T-cell (primary cell): Measurements from ENCODE around the gene RSPH1. TPM values are rescaled to one million over a fixed set of nuclear protein-coding genes. Genes with fewer than 3 reads are reported as not detected.

Experiments used
- ATAC-seq, 4 experiments: fragments of 200-7000 bp in 3 of 4; fragments of 150-1000 bp in 1 of 4; cut with Tn5 transposase; replicated peaks in 1 of 4; 1 replicate in 3 of 4; 2 replicates in 1 of 4; pipeline ENCODE4 v1.10.0; 2021; ENCODE audit warnings: moderate library complexity in 3 of 4, mild to moderate bottlenecking in 2 of 4, moderate number of reproducible peaks in 1 of 4
- CTCF ChIA-PET, 2 donors: fragments of 300-600 bp; sonication (Branson Sonifier 250); formaldehyde crosslinking; loops; one replicate each; lab custom pipeline; 2022; ENCODE audit warnings: antibody characterized with exemption in 2 of 2; lab: Charles Lee
- POLR2A ChIA-PET, 2 donors: fragments of 300-600 bp; sonication (Branson Sonifier 250); formaldehyde crosslinking; loops; one replicate each; lab custom pipeline; 2022; ENCODE audit warnings: antibody characterized with exemption in 2 of 2; lab: Charles Lee
- DNase-seq, 35 experiments: peaks; one replicate each; pipeline versions ENCODE4 v3.0.0 to v3.0.0-alpha.2; 2013 to 2023
- H3K27ac ChIP-seq: one replicate; pipeline ENCODE4 v1.5.1; 2013; ENCODE audit warnings: low read length
- H3K27me3 ChIP-seq, 2 experiments: replicated peaks in 1 of 2; 1 replicate in 1 of 2; 2 replicates in 1 of 2; pipeline versions ENCODE4 v1.6.1 to v1.7.0; 2013; ENCODE audit warnings: low read length in 1 of 2, mixed read lengths in 1 of 2; ENCODE audit not compliant: control insufficient read depth in 2 of 2, insufficient read depth in 2 of 2; ENCODE audit errors: extremely low read depth in 1 of 2
- H3K36me3 ChIP-seq, 2 donors: 1 replicate in 1 of 2; 2 replicates in 1 of 2; pipeline versions ENCODE4 v1.6.1 to v1.7.0; 2013; ENCODE audit warnings: low read length in 1 of 2; ENCODE audit not compliant: control insufficient read depth in 2 of 2, insufficient read depth in 1 of 2; ENCODE audit errors: extremely low read depth in 1 of 2
- H3K4me1 ChIP-seq, 2 experiments: 1 replicate in 1 of 2; 2 replicates in 1 of 2; pipeline versions ENCODE4 v1.6.1 to v1.7.0; 2013; ENCODE audit warnings: low read length in 2 of 2, mixed read lengths in 1 of 2; ENCODE audit not compliant: insufficient read depth in 2 of 2, control insufficient read depth in 1 of 2; ENCODE audit errors: extremely low read depth in 1 of 2
- H3K4me3 ChIP-seq, 2 donors: 1 replicate in 1 of 2; 2 replicates in 1 of 2; pipeline versions ENCODE4 v1.5.1 to v1.7.0; 2013; ENCODE audit warnings: mild to moderate bottlenecking in 2 of 2, low read length in 1 of 2, moderate library complexity in 1 of 2; ENCODE audit not compliant: control insufficient read depth in 1 of 2; ENCODE audit errors: extremely low read depth in 1 of 2
- H3K9me3 ChIP-seq: 2 replicates; pipeline ENCODE4 v1.7.0; 2013
- H3K27ac Mint-ChIP-seq, 2 donors: one replicate each; pipeline ENCODE4 v1.8.0; 2020 to 2021; ENCODE audit warnings: mild to moderate bottlenecking in 2 of 2, mixed read lengths in 2 of 2
- H3K27me3 Mint-ChIP-seq, 2 donors: one replicate each; pipeline ENCODE4 v1.8.0; 2021 to 2022; ENCODE audit warnings: mixed read lengths in 2 of 2
- H3K36me3 Mint-ChIP-seq: one replicate; pipeline ENCODE4 v1.8.0; 2021; ENCODE audit warnings: mixed read lengths
- H3K4me1 Mint-ChIP-seq, 3 donors: one replicate each; pipeline ENCODE4 v1.8.0; 2020 to 2022; ENCODE audit warnings: mixed read lengths in 3 of 3, mild to moderate bottlenecking in 1 of 3
- H3K4me3 Mint-ChIP-seq, 3 donors: one replicate each; pipeline ENCODE4 v1.8.0; 2020 to 2022; ENCODE audit warnings: mild to moderate bottlenecking in 3 of 3, mixed read lengths in 3 of 3, moderate library complexity in 3 of 3
- H3K9me3 Mint-ChIP-seq, 3 donors: one replicate each; pipeline ENCODE4 v1.8.0; 2020 to 2022; ENCODE audit warnings: mixed read lengths in 3 of 3
- WGBS: methylation state at CpG from one replicate; pipeline ENCODE4 v1.1.5; 2013; ENCODE audit warnings: missing lambda C conversion rate; ENCODE audit not compliant: insufficient coverage; 5-methylcytosine and 5-hydroxymethylcytosine counted together
- total RNA-seq, 35 experiments: library from RNA in 6 of 35; stranded (reverse) in 6 of 35; fragments of 120-200 nt in 1 of 35; gene quantifications; one replicate each; pipeline versions ENCODE4 v1.2.1 to v1.2.4 and lab custom pipeline; 2013 to 2026

The RSPH1 gene
- total RNA-seq, 5 donors from 2014 or later (not counting 1 experiment from before 2014, with no cell fraction given), result 0.12 to 0.20 TPM; not detected in 3

DNA sequence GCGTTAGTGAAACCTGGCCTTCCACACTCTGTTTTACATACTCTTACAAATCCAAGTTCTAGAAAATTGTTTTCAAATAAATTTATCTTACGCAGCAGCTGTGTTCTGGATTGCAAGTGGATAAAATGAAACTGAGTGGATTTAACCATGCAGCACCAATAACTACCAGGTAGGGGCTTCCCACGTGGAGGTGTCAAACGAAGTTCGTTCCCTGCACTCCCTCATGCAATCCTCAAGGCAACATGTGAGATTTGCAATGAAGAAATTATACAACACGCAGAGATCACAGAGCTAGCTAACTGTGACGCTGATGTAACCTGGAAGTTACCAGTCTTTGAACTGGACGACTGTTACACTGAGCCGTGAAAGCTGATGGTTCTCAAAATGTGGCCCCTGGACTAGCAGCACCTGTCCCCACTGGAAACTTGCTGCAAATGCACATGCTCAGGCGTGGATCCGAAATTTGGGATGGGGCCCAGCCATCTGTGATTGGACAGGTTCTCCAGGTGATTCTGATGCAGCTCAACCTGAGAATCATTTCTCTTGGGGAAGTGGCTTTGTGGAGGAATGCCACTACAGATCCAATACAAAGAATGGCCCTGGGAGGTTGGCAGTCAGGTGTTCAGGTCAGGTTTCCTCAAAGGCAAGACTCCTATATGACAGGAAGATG, 36.3 kb downstream of the RSPH1 start:
- CTCF ChIA-PET, result interaction anchor here in 1 of 2 donors (0.6 kb wide), 1 partner anchor 120 kb away, joined by 3 read pairs; no protein-coding TSS in a partner anchor
- POLR2A ChIA-PET, result no interaction called here
- peak overlapping the region in 1 of 3 donors; percentile 67 for H3K4me3 Mint-ChIP-seq

DNA sequence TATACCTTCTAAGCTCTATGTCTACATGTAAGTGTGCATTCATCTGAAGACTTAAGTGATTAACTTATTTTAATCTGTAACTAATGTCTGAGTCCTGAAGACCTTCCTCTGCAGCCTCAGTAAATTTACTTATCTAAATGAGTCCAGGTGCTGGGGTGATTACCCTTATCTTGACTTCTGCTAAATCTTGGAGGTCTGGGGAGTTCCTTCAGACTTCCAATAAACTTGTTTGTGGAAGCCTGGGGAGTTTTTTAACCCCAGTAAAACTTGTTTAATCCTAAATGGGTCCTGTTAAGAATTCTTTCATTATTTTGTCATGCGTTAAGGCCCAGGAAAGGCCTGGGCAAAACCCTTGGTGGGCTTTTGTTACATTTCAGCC, 37.0 kb downstream of the RSPH1 start:
- no peak overlapping the region for H3K4me3 Mint-ChIP-seq
- no peak for ATAC-seq
- no peak overlapping the region for H3K4me3 ChIP-seq
- no peaks in the 10 kb centered on the region for H3K9me3 ChIP-seq
- H3K27me3 ChIP-seq, result no peaks in the 10 kb centered on the region
- H3K27ac ChIP-seq, result no peak overlapping the region
- H3K36me3 Mint-ChIP-seq, result no peaks in the 10 kb centered on the region
- DNase-seq, result no peak
- CTCF ChIA-PET, result interaction anchor here in 1 of 2 donors (0.6 kb wide), 1 partner anchor 119 kb away, joined by 3 read pairs; no protein-coding TSS in a partner anchor
- no CpG with 5 or more reads among the region's 1 CpG for WGBS
- POLR2A ChIA-PET, result no interaction called here
- H3K27me3 Mint-ChIP-seq, result no peaks in the 10 kb centered on the region
- H3K9me3 Mint-ChIP-seq, result no peaks in the 10 kb centered on the region
- peaks cover 54 to 62% (median 58%) of the 10 kb centered on the region in 3 donors for H3K4me1 Mint-ChIP-seq
- H3K36me3 ChIP-seq, result no peaks in the 10 kb centered on the region
- H3K4me1 ChIP-seq, result peaks cover 30 to 49% of the 10 kb centered on the region in 2 experiments
- peak overlapping the region in 1 of 2 donors; percentile 89 for H3K27ac Mint-ChIP-seq

More for the DNA sequence above, 36.3 kb downstream of the RSPH1 start:
- DNase-seq (peak in 2 of 35 experiments; percentile 4 to 11), ATAC-seq (no peak)
- Histone ChIP-seq H3K9me3 (no peaks in the 10 kb centered on the region), H3K4me1 (peaks cover 30 to 55% of the 10 kb centered on the region in 2 experiments), H3K36me3 (no peaks in the 10 kb centered on the region), H3K4me3 (no peak overlapping the region), H3K27me3 (no peaks in the 10 kb centered on the region), H3K27ac (peak overlapping the region; percentile 12)
- Mint-ChIP-seq H3K27ac (peak overlapping the region in 1 of 2 donors; percentile 89), H3K27me3 (no peaks in the 10 kb centered on the region), H3K4me1 (peaks cover 60 to 68% (median 65%) of the 10 kb centered on the region in 3 donors), H3K36me3 (no peaks in the 10 kb centered on the region), H3K9me3 (no peaks in the 10 kb centered on the region)
- WGBS, result 86% methylated on average over 9 of the region's 11 CpGs

DNA sequence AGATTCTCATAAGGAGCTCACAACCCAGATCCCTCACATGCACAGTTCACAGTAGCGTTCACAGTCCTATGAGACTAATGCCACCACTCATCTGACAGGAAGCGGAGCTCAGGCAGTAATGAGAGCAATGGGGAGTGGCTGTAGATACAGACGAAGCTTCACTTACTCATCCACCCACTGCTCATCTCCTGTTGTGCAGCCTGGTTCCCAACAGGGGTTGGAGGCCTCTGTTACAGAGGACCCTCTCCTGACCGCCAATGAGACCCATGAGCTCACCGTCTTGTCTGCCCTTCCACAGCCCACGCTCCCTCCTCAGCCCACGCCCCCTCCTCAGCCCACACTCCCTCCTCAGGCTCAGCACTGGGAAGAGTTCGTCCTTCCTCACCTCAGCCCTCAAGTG, 39.6 kb downstream of the RSPH1 start:
- ChIA-PET CTCF (interaction anchor here in 1 of 2 donors (1.5 kb wide), 1 partner anchor 52 kb away, joined by 8 read pairs; the partner anchor contains the start of gene UBASH3A), POLR2A (interaction anchor here in 1 of 2 donors (0.6 kb wide), 1 partner anchor 49 kb away, joined by 3 read pairs; no protein-coding TSS in a partner anchor)
- Histone ChIP-seq H3K4me1 (peaks cover 12 to 35% of the 10 kb centered on the region in 2 experiments), H3K36me3 (no peaks in the 10 kb centered on the region), H3K4me3 (no peak overlapping the region), H3K9me3 (no peaks in the 10 kb centered on the region), H3K27ac (no peak overlapping the region), H3K27me3 (no peaks in the 10 kb centered on the region)
- H3K27ac Mint-ChIP-seq, result peak overlapping the region; percentile 56 to 85
- no peaks in the 10 kb centered on the region for H3K9me3 Mint-ChIP-seq
- ATAC-seq (peak; percentile 49 to 91 (median 88)), DNase-seq (peak in 26 of 35 experiments; percentile 12 to 61 (median 24))
- H3K36me3 Mint-ChIP-seq, result no peaks in the 10 kb centered on the region
- 77% methylated on average over 4 of the region's 8 CpGs for WGBS
- H3K4me1 Mint-ChIP-seq, result peaks cover 28 to 37% (median 37%) of the 10 kb centered on the region in 3 donors
- no peak overlapping the region for H3K4me3 Mint-ChIP-seq
- no peaks in the 10 kb centered on the region for H3K27me3 Mint-ChIP-seq

DNA sequence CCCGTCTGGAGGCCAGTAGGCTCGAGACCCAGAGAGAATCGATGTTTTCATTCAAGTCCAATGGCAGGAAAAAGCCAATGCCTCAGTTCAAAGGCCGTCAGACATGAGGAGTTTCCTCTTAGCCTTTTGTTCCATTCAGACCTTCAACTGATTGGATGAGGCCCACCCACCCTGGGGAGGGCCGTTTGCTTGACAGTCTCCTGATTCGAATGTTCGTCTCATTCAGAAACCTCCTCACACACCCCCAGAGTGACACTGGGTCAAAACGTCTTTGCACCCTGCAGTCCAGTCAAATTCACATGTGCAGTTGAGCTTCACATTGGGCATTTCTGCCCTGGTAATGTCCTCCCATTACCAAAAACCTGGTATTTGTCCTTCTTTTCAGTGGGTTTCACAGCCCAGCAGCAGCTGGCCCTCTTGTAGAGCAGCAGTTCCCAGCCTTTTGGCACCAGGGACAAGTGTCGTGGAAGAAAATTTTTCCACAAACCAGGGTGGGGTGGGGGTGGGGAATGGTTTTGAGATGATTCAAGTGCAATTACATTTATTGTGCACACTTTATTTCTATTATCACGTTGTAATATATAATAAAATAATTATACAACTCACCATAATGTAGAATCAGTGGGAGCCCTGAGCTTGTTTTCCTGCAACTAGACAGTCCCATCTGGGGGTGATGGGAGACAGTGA, 40.1 kb downstream of the RSPH1 start:
- 74% methylated on average over 8 of the region's 10 CpGs for whole genome bisulfite sequencing
- ChIA-PET CTCF (interaction anchor here (0.6 to 1.5 kb wide), 3 partner anchors 37 to 52 kb away, joined by 3 to 8 read pairs (median 6); partner anchors contain the start of gene UBASH3A (in 1 of the 2)), POLR2A (interaction anchor here in 1 of 2 donors (0.6 kb wide), 1 partner anchor 49 kb away, joined by 3 read pairs; no protein-coding TSS in a partner anchor)
- H3K4me1 Mint-ChIP-seq, result peaks cover 22 to 34% (median 32%) of the 10 kb centered on the region in 3 donors
- H3K4me3 ChIP-seq, result no peak overlapping the region
- H3K4me1 ChIP-seq, result peaks cover 7 to 30% of the 10 kb centered on the region in 2 experiments
- DNase-seq (no peak), ATAC-seq (no peak)
- no peaks in the 10 kb centered on the region for H3K9me3 Mint-ChIP-seq
- no peaks in the 10 kb centered on the region for H3K36me3 Mint-ChIP-seq
- no peaks in the 10 kb centered on the region for H3K27me3 ChIP-seq
- H3K27ac ChIP-seq, result no peak overlapping the region
- no peaks in the 10 kb centered on the region for H3K36me3 ChIP-seq
- no peaks in the 10 kb centered on the region for H3K9me3 ChIP-seq
- no peaks in the 10 kb centered on the region for H3K27me3 Mint-ChIP-seq
- no peak overlapping the region for H3K4me3 Mint-ChIP-seq
- peak overlapping the region in 1 of 2 donors; percentile 85 for H3K27ac Mint-ChIP-seq

DNA sequence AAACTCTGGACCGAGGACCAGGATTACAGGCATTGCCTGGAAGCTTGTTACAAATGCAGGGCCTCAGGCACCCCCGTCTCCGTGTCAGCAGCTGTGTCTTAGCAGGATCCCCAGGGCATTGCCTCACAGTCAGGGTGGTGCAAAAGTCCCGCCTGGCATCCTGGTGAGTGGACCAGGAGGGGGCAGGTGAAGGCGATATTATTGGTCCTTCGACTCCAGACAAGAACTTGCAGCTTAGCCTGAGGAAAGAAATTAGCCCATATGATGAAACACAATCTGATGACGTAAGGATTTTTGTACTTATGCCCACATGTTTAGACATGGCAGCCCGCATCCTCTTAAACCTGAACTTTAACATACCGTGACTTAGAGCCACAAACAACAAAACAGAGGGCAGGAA, 40.8 kb downstream of the RSPH1 start:
- Histone ChIP-seq H3K4me3 (no peak overlapping the region), H3K9me3 (no peaks in the 10 kb centered on the region), H3K4me1 (peaks cover 7 to 30% of the 10 kb centered on the region in 2 experiments), H3K27me3 (no peaks in the 10 kb centered on the region), H3K27ac (no peak overlapping the region), H3K36me3 (no peaks in the 10 kb centered on the region)
- Mint-ChIP-seq H3K4me1 (peaks cover 22 to 34% (median 32%) of the 10 kb centered on the region in 3 donors), H3K36me3 (no peaks in the 10 kb centered on the region), H3K9me3 (no peaks in the 10 kb centered on the region), H3K4me3 (no peak overlapping the region), H3K27ac (no peak overlapping the region), H3K27me3 (no peaks in the 10 kb centered on the region)
- no peak for DNase-seq
- ChIA-PET CTCF (interaction anchor here in 1 of 2 donors (0.6 to 1.5 kb wide), 2 partner anchors 36 to 51 kb away, joined by 3 to 8 read pairs; partner anchors contain the start of gene UBASH3A), POLR2A (interaction anchor here in 1 of 2 donors (0.6 kb wide), 1 partner anchor 60 kb away, joined by 3 read pairs; no protein-coding TSS in a partner anchor)
- WGBS, result 97% methylated on average over 7 of the region's 9 CpGs
- ATAC-seq, result no peak

DNA sequence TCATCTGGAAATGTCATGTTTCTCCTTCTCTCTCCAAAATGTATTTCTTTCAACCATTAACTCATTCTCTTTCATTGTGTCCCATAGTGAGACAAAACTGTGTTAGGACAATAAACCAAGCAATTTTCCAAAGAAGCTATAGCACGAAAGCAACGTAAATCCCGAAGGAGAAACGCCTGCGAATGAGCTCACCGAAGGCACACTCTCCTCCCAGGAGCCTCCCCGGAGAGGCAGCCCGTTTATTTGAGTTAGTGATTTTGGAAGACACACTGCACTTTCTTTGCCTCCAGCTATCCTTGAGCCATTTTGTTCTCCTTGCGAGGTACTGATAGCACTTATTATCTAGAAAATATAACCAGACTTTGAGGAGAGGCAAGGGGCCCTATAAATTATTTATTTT, 41.2 kb downstream of the RSPH1 start:
- WGBS, result no CpG with 5 or more reads among the region's 9 CpGs
- Histone ChIP-seq H3K9me3 (no peaks in the 10 kb centered on the region), H3K4me3 (no peak overlapping the region), H3K4me1 (peaks cover 7 to 30% of the 10 kb centered on the region in 2 experiments), H3K27me3 (no peaks in the 10 kb centered on the region), H3K27ac (no peak overlapping the region), H3K36me3 (no peaks in the 10 kb centered on the region)
- H3K27ac Mint-ChIP-seq, result no peak overlapping the region
- ATAC-seq (no peak), DNase-seq (no peak)
- CTCF ChIA-PET, result interaction anchor here in 1 of 2 donors (0.5 kb wide), 1 partner anchor 160 kb away, joined by 3 read pairs; no protein-coding TSS in a partner anchor
- H3K4me1 Mint-ChIP-seq, result peaks cover 23 to 34% (median 33%) of the 10 kb centered on the region in 3 donors
- no peaks in the 10 kb centered on the region for H3K9me3 Mint-ChIP-seq
- no peaks in the 10 kb centered on the region for H3K36me3 Mint-ChIP-seq
- H3K27me3 Mint-ChIP-seq, result no peaks in the 10 kb centered on the region
- POLR2A ChIA-PET, result interaction anchor here in 1 of 2 donors (0.6 kb wide), 1 partner anchor 61 kb away, joined by 3 read pairs; no protein-coding TSS in a partner anchor
- no peak overlapping the region for H3K4me3 Mint-ChIP-seq
